GM12892 (cell line): ENCODE data around the gene PCDHB2.
"Not testable (repeated sequence)": the region's sequence is repeated elsewhere in the genome, so short reads cannot be mapped to it uniquely, and the experiment has no call there.

Experiments
- POLR2A ChIP-seq: IDR thresholded peaks from 2 replicates; pipeline ENCODE4 v1.6.1; 2011; ENCODE audit warnings: low read depth, low read length, control low read depth
- POLR2AphosphoS5 ChIP-seq: IDR thresholded peaks from 2 replicates; pipeline ENCODE4 v1.6.1; 2011; ENCODE audit warnings: low read depth, low read length, control low read depth
- TAF1 ChIP-seq: IDR thresholded peaks from 2 replicates; pipeline ENCODE4 v1.6.1; 2011; ENCODE audit warnings: low read depth, mild to moderate bottlenecking, control low read depth, low read length, borderline replicate concordance

DNA sequence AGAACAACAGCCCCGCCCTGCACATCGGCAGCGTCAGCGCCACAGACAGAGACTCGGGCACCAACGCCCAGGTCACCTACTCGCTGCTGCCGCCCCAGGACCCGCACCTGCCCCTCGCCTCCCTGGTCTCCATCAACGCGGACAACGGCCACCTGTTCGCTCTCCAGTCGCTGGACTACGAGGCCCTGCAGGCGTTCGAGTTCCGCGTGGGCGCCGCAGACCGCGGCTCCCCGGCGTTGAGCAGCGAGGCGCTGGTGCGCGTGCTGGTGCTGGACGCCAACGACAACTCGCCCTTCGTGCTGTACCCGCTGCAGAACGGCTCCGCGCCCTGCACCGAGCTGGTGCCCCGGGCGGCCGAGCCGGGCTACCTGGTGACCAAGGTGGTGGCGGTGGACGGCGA lies 1.8 kb downstream of the PCDHB2 start:
- not testable (repeated sequence) for TF ChIP-seq POLR2AphosphoS5, TAF1, POLR2A
